Fibroblast of lung (primary cell): Measurements from ENCODE around the gene CACNA1S. TPM values are rescaled to one million over a fixed set of nuclear protein-coding genes. Genes with fewer than 3 reads are reported as not detected.

Experiments used
- DNase-seq, 2 donors: peaks; one replicate each; pipeline versions ENCODE4 v3.0.0 to v3.0.0-alpha.2; 2010; ENCODE audit warnings: low read depth in 2 of 2
- H2AFZ ChIP-seq: 2 replicates; pipeline ENCODE4 v1.5.1; 2012; ENCODE audit warnings: low read length, control low read depth, inconsistent platforms
- H3K27ac ChIP-seq: 2 replicates; pipeline ENCODE4 v1.5.1; 2011; ENCODE audit warnings: low read length, control low read depth; ENCODE audit not compliant: insufficient read depth
- H3K27me3 ChIP-seq: 2 replicates; pipeline ENCODE4 v1.5.1; 2011; ENCODE audit warnings: mild to moderate bottlenecking, low read length; ENCODE audit not compliant: control insufficient read depth, insufficient read depth
- H3K36me3 ChIP-seq: 2 replicates; pipeline ENCODE4 v1.5.1; 2011; ENCODE audit warnings: low read length; ENCODE audit not compliant: control insufficient read depth, insufficient read depth
- H3K4me1 ChIP-seq: 2 replicates; pipeline ENCODE4 v1.5.1; 2011; ENCODE audit warnings: low read length; ENCODE audit not compliant: control insufficient read depth, insufficient read depth; ENCODE audit errors: extremely low read depth
- H3K4me2 ChIP-seq: 2 replicates; pipeline ENCODE4 v1.5.1; 2011; ENCODE audit warnings: low read length, control low read depth; ENCODE audit not compliant: insufficient read depth; ENCODE audit errors: extremely low read depth
- H3K4me3 ChIP-seq, 4 experiments: fragments of 200-600 bp in 1 of 4; sonication (generic) in 1 of 4; replicated peaks in 1 of 4; 2 replicates each; pipeline ENCODE4 v1.5.1; 2011 to 2016; ENCODE audit warnings: low read length in 4 of 4, low read depth in 3 of 4, mild to moderate bottlenecking in 3 of 4, control low read depth in 2 of 4, inconsistent platforms in 1 of 4, mixed read lengths in 1 of 4; ENCODE audit not compliant: insufficient read depth in 1 of 4; ENCODE audit errors: control extremely low read depth in 1 of 4
- H3K79me2 ChIP-seq: 2 replicates; pipeline ENCODE4 v1.5.1; 2012; ENCODE audit warnings: mild to moderate bottlenecking, low read length, inconsistent platforms; ENCODE audit not compliant: control insufficient read depth, insufficient read depth
- H3K9ac ChIP-seq: 2 replicates; pipeline ENCODE4 v1.5.1; 2011; ENCODE audit warnings: mild to moderate bottlenecking, low read length, control low read depth; ENCODE audit not compliant: insufficient read depth
- H3K9me3 ChIP-seq: 2 replicates; pipeline ENCODE4 v1.5.1; 2012; ENCODE audit warnings: low read depth, low read length; ENCODE audit not compliant: control insufficient read depth, insufficient read depth
- H4K20me1 ChIP-seq: 2 replicates; pipeline ENCODE4 v1.5.1; 2011; ENCODE audit warnings: low read length; ENCODE audit not compliant: control insufficient read depth, insufficient read depth; ENCODE audit errors: extremely low read depth
- EZH2 ChIP-seq: IDR thresholded peaks from 2 replicates; pipeline ENCODE4 v1.5.1; 2012; ENCODE audit warnings: low read length, control low read depth, mild to moderate bottlenecking; ENCODE audit errors: missing control alignments
- polyA plus RNA-seq, 2 donors: library from polyadenylated mRNA; depleted of rRNA in 1 of 2; stranded (reverse) in 1 of 2; unstranded in 1 of 2; fragments of >200 nt; gene quantifications; 2 replicates each; pipeline ENCODE4 v1.2.1, GENCODE V29; 2011 to 2012; ENCODE audit warnings: missing spikeins in 1 of 2
- total RNA-seq: library from RNA; depleted of rRNA; stranded (reverse); fragments of >200 nt; gene quantifications from 2 replicates; pipeline ENCODE4 v1.2.1, GENCODE V29; 2014
- TF ChIP-seq, protein P1 (sequence below), 2 donors: IDR thresholded peaks in 1 of 2; conservative IDR thresholded peaks in 1 of 2; 1 replicate in 1 of 2; 2 replicates in 1 of 2; pipeline ENCODE4 v1.5.1; 2011 to 2012; ENCODE audit warnings: low read length in 2 of 2, control low read depth in 1 of 2, inconsistent platforms in 1 of 2, low read depth in 1 of 2, mild to moderate bottlenecking in 1 of 2

Gene CACNA1S
- total and polyA plus RNA-seq, 2 donors (not counting 1 experiment from before 2014, with no cell fraction given), result not detected

DNA sequence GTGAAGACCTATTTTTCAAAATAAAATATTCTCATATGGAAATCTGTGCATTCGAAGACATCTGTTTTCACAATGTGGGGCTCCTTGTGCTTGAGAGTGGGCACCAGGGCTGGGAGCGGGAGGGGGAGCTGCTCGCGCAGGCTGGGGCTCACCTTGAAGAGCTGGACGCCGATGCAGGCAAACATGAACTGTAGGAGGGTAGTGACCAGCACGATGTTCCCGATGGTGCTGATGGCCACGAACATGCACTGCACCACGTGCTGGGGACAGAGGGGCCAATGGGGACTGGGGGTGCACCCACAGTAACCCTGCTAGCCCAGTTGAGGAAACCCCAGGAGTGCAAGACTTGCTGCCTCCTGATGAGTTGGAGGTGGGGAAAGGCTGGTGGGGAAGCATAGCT is 46.5 kb downstream of the CACNA1S start:
- no peak for DNase-seq
- no peak overlapping the region for H3K4me2 ChIP-seq
- no peaks in the 10 kb centered on the region for H3K79me2 ChIP-seq
- H3K27ac ChIP-seq, result no peak overlapping the region
- H3K27me3 ChIP-seq, result peaks cover 10% of the 10 kb centered on the region
- no peaks in the 10 kb centered on the region for H3K4me1 ChIP-seq
- H2AFZ ChIP-seq, result no peak overlapping the region
- no peaks in the 10 kb centered on the region for H4K20me1 ChIP-seq
- H3K9ac ChIP-seq, result no peak overlapping the region
- H3K36me3 ChIP-seq, result no peaks in the 10 kb centered on the region
- TF ChIP-seq, protein P1, sequence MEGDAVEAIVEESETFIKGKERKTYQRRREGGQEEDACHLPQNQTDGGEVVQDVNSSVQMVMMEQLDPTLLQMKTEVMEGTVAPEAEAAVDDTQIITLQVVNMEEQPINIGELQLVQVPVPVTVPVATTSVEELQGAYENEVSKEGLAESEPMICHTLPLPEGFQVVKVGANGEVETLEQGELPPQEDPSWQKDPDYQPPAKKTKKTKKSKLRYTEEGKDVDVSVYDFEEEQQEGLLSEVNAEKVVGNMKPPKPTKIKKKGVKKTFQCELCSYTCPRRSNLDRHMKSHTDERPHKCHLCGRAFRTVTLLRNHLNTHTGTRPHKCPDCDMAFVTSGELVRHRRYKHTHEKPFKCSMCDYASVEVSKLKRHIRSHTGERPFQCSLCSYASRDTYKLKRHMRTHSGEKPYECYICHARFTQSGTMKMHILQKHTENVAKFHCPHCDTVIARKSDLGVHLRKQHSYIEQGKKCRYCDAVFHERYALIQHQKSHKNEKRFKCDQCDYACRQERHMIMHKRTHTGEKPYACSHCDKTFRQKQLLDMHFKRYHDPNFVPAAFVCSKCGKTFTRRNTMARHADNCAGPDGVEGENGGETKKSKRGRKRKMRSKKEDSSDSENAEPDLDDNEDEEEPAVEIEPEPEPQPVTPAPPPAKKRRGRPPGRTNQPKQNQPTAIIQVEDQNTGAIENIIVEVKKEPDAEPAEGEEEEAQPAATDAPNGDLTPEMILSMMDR (conservative IDR thresholded peaks at IDR 0.05 in 1 of 2, IDR thresholded peaks at IDR 0.05 in 1 of 2; ENCODE audit: low read depth in 1 of 2, low read length in 2 of 2), result no peak
- no peak for TF ChIP-seq EZH2
- no peak overlapping the region for H3K4me3 ChIP-seq
- H3K9me3 ChIP-seq, result no peaks in the 10 kb centered on the region

DNA sequence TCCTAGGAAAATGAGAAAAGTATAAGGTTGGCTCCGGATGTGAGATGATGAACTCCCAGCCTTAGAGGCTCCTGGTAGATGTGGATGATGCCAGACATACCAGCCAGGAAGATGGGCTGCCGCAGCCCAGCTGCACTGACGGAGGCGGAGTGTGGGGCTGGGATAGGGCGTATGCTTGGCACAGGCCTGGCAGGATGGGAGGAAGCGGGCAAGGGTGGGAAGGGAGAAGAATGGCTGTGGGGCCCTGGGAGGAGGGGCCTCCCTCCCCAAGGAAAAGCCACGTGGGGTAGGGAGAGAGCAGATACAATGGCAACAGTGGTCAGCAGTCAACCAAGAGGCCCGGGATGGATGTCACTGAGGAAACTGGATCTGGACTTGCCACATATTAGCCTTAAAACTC is 47.4 kb downstream of the CACNA1S start:
- Histone ChIP-seq H3K4me1 (no peaks in the 10 kb centered on the region), H3K9me3 (no peaks in the 10 kb centered on the region), H4K20me1 (no peaks in the 10 kb centered on the region), H3K4me3 (no peak overlapping the region), H3K4me2 (no peak overlapping the region), H3K27me3 (peaks cover 10% of the 10 kb centered on the region), H3K36me3 (no peaks in the 10 kb centered on the region), H3K9ac (no peak overlapping the region), H3K79me2 (no peaks in the 10 kb centered on the region), H2AFZ (no peak overlapping the region), H3K27ac (no peak overlapping the region)
- no peak for TF ChIP-seq EZH2
- TF ChIP-seq, protein P1 (conservative IDR thresholded peaks at IDR 0.05 in 1 of 2, IDR thresholded peaks at IDR 0.05 in 1 of 2; ENCODE audit: low read depth in 1 of 2, low read length in 2 of 2), result no peak
- DNase-seq, result no peak

DNA sequence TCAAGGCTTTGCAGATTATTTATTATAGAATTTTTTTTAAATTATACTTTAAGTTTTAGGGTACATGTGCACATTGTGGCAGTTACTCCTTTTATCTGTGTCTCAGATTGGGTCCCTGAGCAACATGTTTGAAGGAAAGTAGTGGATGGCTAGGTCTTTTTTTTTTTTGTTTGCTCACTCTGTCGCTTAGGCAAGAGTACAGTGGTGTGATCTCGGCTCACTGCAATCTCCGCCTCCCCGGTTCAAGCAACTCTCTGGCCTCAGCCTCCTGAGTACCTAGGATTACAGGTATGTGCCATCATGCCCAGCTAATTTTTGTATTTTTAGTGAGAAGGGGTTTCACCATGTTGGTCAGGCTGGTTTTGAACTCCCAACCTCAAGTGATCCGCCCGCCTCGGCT is 49.1 kb downstream of the CACNA1S start:
- Histone ChIP-seq H3K79me2 (no peaks in the 10 kb centered on the region), H3K9ac (no peak overlapping the region), H3K27ac (no peak overlapping the region), H3K4me2 (no peak overlapping the region), H3K36me3 (no peaks in the 10 kb centered on the region), H3K27me3 (peaks cover 8% of the 10 kb centered on the region), H4K20me1 (no peaks in the 10 kb centered on the region), H3K4me1 (no peaks in the 10 kb centered on the region), H3K9me3 (no peaks in the 10 kb centered on the region), H2AFZ (no peak overlapping the region), H3K4me3 (no peak overlapping the region)
- DNase-seq, result no peak
- TF ChIP-seq EZH2, result no peak
- TF ChIP-seq, protein P1 (conservative IDR thresholded peaks at IDR 0.05 in 1 of 2, IDR thresholded peaks at IDR 0.05 in 1 of 2; ENCODE audit: low read depth in 1 of 2, low read length in 2 of 2), result no peak
